ENCODE results near the gene RDH16. TPM values are rescaled to one million over a fixed set of nuclear protein-coding genes. Genes with fewer than 3 reads are reported as not detected.

RDH16 gene
- polyA plus RNA-seq, 3 donors = 0.47 TPM; not detected in 2

GRCh38 chr12:56989861-56990610 lies 32.6 kb upstream of the RDH16 start:
- Histone ChIP-seq H3K4me2 (replicated peaks; ENCODE audit: extremely low read depth, low read length, poor library complexity, severe bottlenecking) (no peak overlapping the region), H2AFZ (ENCODE audit: insufficient read depth, low read depth, low read length, poor library complexity, severe bottlenecking) (no peak overlapping the region), H3K79me2 (ENCODE audit: insufficient read depth, low read length) (no peaks in the 10 kb centered on the region), H3K27ac (ENCODE audit: low read depth in 1 of 2, low read length in 2 of 2) (no peak overlapping the region), H3K4me1 (ENCODE audit: control insufficient read depth in 1 of 2, insufficient read depth in 2 of 2, low read length in 2 of 2) (peaks cover 26 to 32% of the 10 kb centered on the region in 2 donors), H3K27me3 (ENCODE audit: control insufficient read depth in 2 of 2, insufficient read depth in 2 of 2, low read length in 2 of 2) (no peaks in the 10 kb centered on the region), H3K4me3 (replicated peaks in 1 of 3; ENCODE audit: low read depth in 2 of 3, low read length in 3 of 3) (no peak overlapping the region), H3K9ac (ENCODE audit: insufficient read depth, low read length, poor library complexity, severe bottlenecking) (no peak overlapping the region), H4K20me1 (ENCODE audit: insufficient read depth, low read length) (no peaks in the 10 kb centered on the region), H3K36me3 (replicated peaks in 1 of 2; ENCODE audit: control insufficient read depth in 1 of 2, insufficient read depth in 2 of 2, low read length in 2 of 2) (no peaks in the 10 kb centered on the region), H3K9me3 (replicated peaks in 1 of 2; ENCODE audit: control insufficient read depth in 1 of 2, insufficient read depth in 1 of 2, low read length in 2 of 2) (no peaks in the 10 kb centered on the region)
- intact Hi-C loops (cut with micrococcal nuclease) = loop anchor here in 1 of 2 donors (5.0 kb wide), 1 partner anchor 233 kb away; no protein-coding TSS in a partner anchor
- WGBS (ENCODE audit: insufficient coverage) = no CpG with 5 or more reads among the region's 7 CpGs
- no peaks in the 10 kb centered on the region for H3K9me3 Mint-ChIP-seq
- TF ChIP-seq, protein P1, sequence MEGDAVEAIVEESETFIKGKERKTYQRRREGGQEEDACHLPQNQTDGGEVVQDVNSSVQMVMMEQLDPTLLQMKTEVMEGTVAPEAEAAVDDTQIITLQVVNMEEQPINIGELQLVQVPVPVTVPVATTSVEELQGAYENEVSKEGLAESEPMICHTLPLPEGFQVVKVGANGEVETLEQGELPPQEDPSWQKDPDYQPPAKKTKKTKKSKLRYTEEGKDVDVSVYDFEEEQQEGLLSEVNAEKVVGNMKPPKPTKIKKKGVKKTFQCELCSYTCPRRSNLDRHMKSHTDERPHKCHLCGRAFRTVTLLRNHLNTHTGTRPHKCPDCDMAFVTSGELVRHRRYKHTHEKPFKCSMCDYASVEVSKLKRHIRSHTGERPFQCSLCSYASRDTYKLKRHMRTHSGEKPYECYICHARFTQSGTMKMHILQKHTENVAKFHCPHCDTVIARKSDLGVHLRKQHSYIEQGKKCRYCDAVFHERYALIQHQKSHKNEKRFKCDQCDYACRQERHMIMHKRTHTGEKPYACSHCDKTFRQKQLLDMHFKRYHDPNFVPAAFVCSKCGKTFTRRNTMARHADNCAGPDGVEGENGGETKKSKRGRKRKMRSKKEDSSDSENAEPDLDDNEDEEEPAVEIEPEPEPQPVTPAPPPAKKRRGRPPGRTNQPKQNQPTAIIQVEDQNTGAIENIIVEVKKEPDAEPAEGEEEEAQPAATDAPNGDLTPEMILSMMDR (IDR thresholded peaks at IDR 0.05) = no peak
- peaks cover 4 to 6% (median 4%) of the 10 kb centered on the region in 3 donors for H3K27me3 Mint-ChIP-seq (ENCODE audit: low read depth in 3 of 3)
- no peak overlapping the region for H3K4me3 Mint-ChIP-seq
- DNase-seq = no peak
- H3K36me3 Mint-ChIP-seq = peaks cover 0 to 1% of the 10 kb centered on the region in 2 donors
- H3K27ac Mint-ChIP-seq = no peak overlapping the region
- peaks cover 33% of the 10 kb centered on the region for H3K4me1 Mint-ChIP-seq

GRCh38 chr12:56988207-56988739 lies 30.9 kb upstream of the RDH16 start:
- Histone ChIP-seq H2AFZ (ENCODE audit: insufficient read depth, low read depth, low read length, poor library complexity, severe bottlenecking) (peak overlapping the region; percentile 17), H3K4me1 (ENCODE audit: control insufficient read depth in 1 of 2, insufficient read depth in 2 of 2, low read length in 2 of 2) (peaks cover 26 to 32% of the 10 kb centered on the region in 2 donors)
- DNase-seq = no peak

More at GRCh38 chr12:56988207-56988739, 30.9 kb upstream of the RDH16 start:
- Histone ChIP-seq H3K4me3 (replicated peaks in 1 of 3; ENCODE audit: low read depth in 2 of 3, low read length in 3 of 3) (no peak overlapping the region), H3K36me3 (replicated peaks in 1 of 2; ENCODE audit: control insufficient read depth in 1 of 2, insufficient read depth in 2 of 2, low read length in 2 of 2) (no peaks in the 10 kb centered on the region), H3K27ac (ENCODE audit: low read depth in 1 of 2, low read length in 2 of 2) (no peak overlapping the region), H4K20me1 (ENCODE audit: insufficient read depth, low read length) (no peaks in the 10 kb centered on the region), H3K9me3 (replicated peaks in 1 of 2; ENCODE audit: control insufficient read depth in 1 of 2, insufficient read depth in 1 of 2, low read length in 2 of 2) (no peaks in the 10 kb centered on the region), H3K79me2 (ENCODE audit: insufficient read depth, low read length) (no peaks in the 10 kb centered on the region), H3K4me2 (replicated peaks; ENCODE audit: extremely low read depth, low read length, poor library complexity, severe bottlenecking) (peak overlapping the region; percentile 29), H3K9ac (ENCODE audit: insufficient read depth, low read length, poor library complexity, severe bottlenecking) (no peak overlapping the region), H3K27me3 (ENCODE audit: control insufficient read depth in 2 of 2, insufficient read depth in 2 of 2, low read length in 2 of 2) (no peaks in the 10 kb centered on the region)
- Mint-ChIP-seq H3K4me3 (peak overlapping the region in 1 of 2 donors; percentile 52), H3K27me3 (ENCODE audit: low read depth in 3 of 3) (peaks cover 4 to 6% (median 4%) of the 10 kb centered on the region in 3 donors), H3K9me3 (no peaks in the 10 kb centered on the region), H3K27ac (no peak overlapping the region), H3K4me1 (peaks cover 33% of the 10 kb centered on the region), H3K36me3 (no peaks in the 10 kb centered on the region)
- 13% methylated on average over 1 of the region's 5 CpGs for WGBS (ENCODE audit: insufficient coverage)
- TF ChIP-seq, protein P1 (IDR thresholded peaks at IDR 0.05) = no peak
- intact Hi-C loops (cut with micrococcal nuclease) = loop anchor here in 1 of 2 donors (5.0 kb wide), 1 partner anchor 231 kb away; no protein-coding TSS in a partner anchor

Measured in CD14-positive monocyte (primary cell).